K562 (cell line): ENCODE data around the gene CSNK1G1. TPM values are rescaled to one million over a fixed set of nuclear protein-coding genes. Genes with fewer than 3 reads are reported as not detected.

ENCODE experiments used
- CEBPG ChIP-seq, 3 experiments: fragments of 200-800 bp in 1 of 3; sonication (Bioruptor generic) in 1 of 3; sonication (generic) in 1 of 3; formaldehyde crosslinking in 1 of 3; IDR thresholded peaks in 2 of 3; conservative IDR thresholded peaks in 1 of 3; 2 replicates each; pipeline versions ENCODE4 v1.6.1 to v1.8.0; 2016 to 2022; ENCODE audit warnings: missing compliant biosample characterization in 2 of 3, missing genetic modification characterization in 2 of 3, mild to moderate bottlenecking in 1 of 3, missing genetic modification reagents in 1 of 3
- NR2C2 ChIP-seq, 2 experiments: fragments of 200-800 bp in 1 of 2; sonication (Bioruptor generic) in 1 of 2; sonication (generic) in 1 of 2; formaldehyde crosslinking in 1 of 2; IDR thresholded peaks; 2 replicates each; pipeline versions ENCODE4 v1.6.1 to v1.8.0; 2016 to 2022; ENCODE audit warnings: mild to moderate bottlenecking in 1 of 2, missing compliant biosample characterization in 1 of 2, missing genetic modification characterization in 1 of 2, missing genetic modification reagents in 1 of 2
- SREBF1 ChIP-seq: fragments of 150-350 bp; IDR thresholded peaks from 2 replicates; pipeline ENCODE4 v1.6.1; 2014; ENCODE audit warnings: antibody characterized with exemption, low read depth, low read length, borderline replicate concordance
- ZNF780A ChIP-seq: fragments of 250-450 bp; sonication (Bioruptor Pico); IDR thresholded peaks from 2 replicates; pipeline ENCODE4 v1.5.0; 2021; ENCODE audit warnings: mild to moderate bottlenecking
- polyA plus RNA-seq, 8 experiments: library from polyadenylated mRNA; depleted of rRNA in 4 of 8; stranded (reverse) in 5 of 8; unstranded in 3 of 8; fragments of >200 nt; fragmentation: Nextera tagmentation in 2 of 8; fragmentation: Illumina TruSeq in 1 of 8; extraction: Ambion mirVana in 2 of 8; extraction: Trizol in 1 of 8; gene quantifications; 2 replicates each; pipeline versions ENCODE4 v1.2.1 to v1.2.3, GENCODE V29; 2011 to 2014; ENCODE audit warnings: inconsistent platforms in 1 of 8, missing spikeins in 1 of 8
- total RNA-seq, 7 experiments: library from RNA; depleted of rRNA in 6 of 7; stranded (reverse); fragments of >200 nt in 6 of 7; fragmentation: Illumina TruSeq in 2 of 7; extraction: Trizol in 2 of 7; gene quantifications; 2 replicates each; pipeline versions ENCODE4 v1.2.1 to v1.2.3, GENCODE V29; 2011 to 2021; ENCODE audit warnings: low replicate concordance in 1 of 7
- TF ChIP-seq, protein P1 (sequence below): sonication (generic); formaldehyde crosslinking; IDR thresholded peaks from 2 replicates; pipeline ENCODE4 v1.8.0; 2023; ENCODE audit warnings: mild to moderate bottlenecking, missing genetic modification reagents
- TF ChIP-seq, protein P2 (sequence below), 2 experiments: fragments of 450-650 bp; formaldehyde crosslinking in 1 of 2; IDR thresholded peaks; 2 replicates each; pipeline versions ENCODE4 v1.4.0 to v1.6.1; 2014 to 2020; ENCODE audit warnings: mild to moderate bottlenecking in 2 of 2, borderline replicate concordance in 1 of 2, low read depth in 1 of 2

The CSNK1G1 gene
- total and polyA plus RNA-seq, 9 of the 15 experiments (the other 6 are each of a cell fraction or from before 2014, with no cell fraction given): 4.5 to 18.5 (median 9.5) TPM

DNA sequence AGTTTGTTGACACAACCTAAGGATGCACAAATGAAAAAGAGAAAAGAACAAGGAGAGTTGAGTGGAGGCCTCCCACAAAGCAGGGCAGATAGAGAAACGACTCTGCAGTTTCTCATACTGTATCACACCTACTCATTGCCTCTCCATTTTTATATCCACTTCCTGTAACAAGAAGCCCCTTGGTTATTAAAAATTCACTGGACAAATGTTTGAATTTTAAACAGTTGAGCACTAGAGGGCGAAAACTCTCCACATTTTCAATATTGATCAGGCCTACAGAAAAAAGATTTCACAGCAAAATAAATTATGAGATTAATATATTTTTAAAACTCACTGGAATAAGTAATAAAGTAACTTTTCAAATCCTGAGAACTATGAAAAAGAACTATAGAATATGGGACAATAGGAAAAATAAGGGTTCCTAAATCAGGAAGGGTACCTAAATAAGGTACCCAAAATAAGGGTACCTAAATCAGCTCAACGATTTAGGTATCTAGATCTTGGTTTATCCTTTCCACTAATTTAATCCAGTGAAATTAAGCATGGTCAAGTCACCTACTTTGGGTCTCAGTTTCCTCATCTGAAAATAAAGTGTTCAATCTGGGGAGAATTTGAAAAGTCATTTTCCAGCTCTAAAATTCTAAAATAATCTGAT lies 146.2 kb downstream of the CSNK1G1 start (continued):
- TF ChIP-seq NR2C2 (CRISPR knock-in tag; IDR thresholded peaks at IDR 0.05): no peak
- TF ChIP-seq NR2C2 (tag; IDR thresholded peaks at IDR 0.05): peak; percentile 23; the same call in 1 of the 2 replicates
- no peak for TF ChIP-seq SREBF1
- TF ChIP-seq ZNF780A (CRISPR knock-in tag): no peak
- TF ChIP-seq, protein P1, sequence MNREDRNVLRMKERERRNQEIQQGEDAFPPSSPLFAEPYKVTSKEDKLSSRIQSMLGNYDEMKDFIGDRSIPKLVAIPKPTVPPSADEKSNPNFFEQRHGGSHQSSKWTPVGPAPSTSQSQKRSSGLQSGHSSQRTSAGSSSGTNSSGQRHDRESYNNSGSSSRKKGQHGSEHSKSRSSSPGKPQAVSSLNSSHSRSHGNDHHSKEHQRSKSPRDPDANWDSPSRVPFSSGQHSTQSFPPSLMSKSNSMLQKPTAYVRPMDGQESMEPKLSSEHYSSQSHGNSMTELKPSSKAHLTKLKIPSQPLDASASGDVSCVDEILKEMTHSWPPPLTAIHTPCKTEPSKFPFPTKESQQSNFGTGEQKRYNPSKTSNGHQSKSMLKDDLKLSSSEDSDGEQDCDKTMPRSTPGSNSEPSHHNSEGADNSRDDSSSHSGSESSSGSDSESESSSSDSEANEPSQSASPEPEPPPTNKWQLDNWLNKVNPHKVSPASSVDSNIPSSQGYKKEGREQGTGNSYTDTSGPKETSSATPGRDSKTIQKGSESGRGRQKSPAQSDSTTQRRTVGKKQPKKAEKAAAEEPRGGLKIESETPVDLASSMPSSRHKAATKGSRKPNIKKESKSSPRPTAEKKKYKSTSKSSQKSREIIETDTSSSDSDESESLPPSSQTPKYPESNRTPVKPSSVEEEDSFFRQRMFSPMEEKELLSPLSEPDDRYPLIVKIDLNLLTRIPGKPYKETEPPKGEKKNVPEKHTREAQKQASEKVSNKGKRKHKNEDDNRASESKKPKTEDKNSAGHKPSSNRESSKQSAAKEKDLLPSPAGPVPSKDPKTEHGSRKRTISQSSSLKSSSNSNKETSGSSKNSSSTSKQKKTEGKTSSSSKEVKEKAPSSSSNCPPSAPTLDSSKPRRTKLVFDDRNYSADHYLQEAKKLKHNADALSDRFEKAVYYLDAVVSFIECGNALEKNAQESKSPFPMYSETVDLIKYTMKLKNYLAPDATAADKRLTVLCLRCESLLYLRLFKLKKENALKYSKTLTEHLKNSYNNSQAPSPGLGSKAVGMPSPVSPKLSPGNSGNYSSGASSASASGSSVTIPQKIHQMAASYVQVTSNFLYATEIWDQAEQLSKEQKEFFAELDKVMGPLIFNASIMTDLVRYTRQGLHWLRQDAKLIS (CRISPR knock-in tag): no peak
- no peak for TF ChIP-seq CEBPG (CRISPR knock-in tag; IDR thresholded peaks at IDR 0.05)
- no peak for TF ChIP-seq CEBPG (tag; conservative IDR thresholded peaks at IDR 0.05 in 1 of 2, IDR thresholded peaks at IDR 0.05 in 1 of 2)
- TF ChIP-seq, protein P2, sequence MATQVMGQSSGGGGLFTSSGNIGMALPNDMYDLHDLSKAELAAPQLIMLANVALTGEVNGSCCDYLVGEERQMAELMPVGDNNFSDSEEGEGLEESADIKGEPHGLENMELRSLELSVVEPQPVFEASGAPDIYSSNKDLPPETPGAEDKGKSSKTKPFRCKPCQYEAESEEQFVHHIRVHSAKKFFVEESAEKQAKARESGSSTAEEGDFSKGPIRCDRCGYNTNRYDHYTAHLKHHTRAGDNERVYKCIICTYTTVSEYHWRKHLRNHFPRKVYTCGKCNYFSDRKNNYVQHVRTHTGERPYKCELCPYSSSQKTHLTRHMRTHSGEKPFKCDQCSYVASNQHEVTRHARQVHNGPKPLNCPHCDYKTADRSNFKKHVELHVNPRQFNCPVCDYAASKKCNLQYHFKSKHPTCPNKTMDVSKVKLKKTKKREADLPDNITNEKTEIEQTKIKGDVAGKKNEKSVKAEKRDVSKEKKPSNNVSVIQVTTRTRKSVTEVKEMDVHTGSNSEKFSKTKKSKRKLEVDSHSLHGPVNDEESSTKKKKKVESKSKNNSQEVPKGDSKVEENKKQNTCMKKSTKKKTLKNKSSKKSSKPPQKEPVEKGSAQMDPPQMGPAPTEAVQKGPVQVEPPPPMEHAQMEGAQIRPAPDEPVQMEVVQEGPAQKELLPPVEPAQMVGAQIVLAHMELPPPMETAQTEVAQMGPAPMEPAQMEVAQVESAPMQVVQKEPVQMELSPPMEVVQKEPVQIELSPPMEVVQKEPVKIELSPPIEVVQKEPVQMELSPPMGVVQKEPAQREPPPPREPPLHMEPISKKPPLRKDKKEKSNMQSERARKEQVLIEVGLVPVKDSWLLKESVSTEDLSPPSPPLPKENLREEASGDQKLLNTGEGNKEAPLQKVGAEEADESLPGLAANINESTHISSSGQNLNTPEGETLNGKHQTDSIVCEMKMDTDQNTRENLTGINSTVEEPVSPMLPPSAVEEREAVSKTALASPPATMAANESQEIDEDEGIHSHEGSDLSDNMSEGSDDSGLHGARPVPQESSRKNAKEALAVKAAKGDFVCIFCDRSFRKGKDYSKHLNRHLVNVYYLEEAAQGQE (IDR thresholded peaks at IDR 0.05; ENCODE audit: borderline replicate concordance): peak; percentile 56; the same call in 1 of the 2 replicates
- TF ChIP-seq, protein P2 (CRISPR knock-in tag; IDR thresholded peaks at IDR 0.05; ENCODE audit: low read depth): no peak
